ENCODE data around the gene TMEM74B.

Gene TMEM74B

DNA sequence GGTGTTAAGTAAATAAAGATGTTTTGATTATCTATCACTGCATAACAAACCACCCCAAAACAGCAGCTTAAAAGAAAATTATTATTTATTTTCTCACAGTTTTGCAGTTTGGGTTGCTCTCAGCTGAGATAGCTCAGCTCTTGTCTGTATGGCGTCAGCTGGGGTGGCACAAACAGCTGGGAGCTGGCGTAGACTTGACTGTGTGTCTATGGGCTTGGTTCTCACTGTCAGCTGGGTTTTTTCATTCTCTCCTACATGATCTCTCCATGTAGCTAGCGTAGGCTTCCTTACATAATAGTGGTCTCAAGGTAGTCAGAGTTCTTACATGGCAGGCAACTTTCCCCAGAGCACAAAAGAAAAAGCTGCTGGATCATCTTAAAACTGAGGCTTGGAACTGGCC is 6.5 kb upstream of the TMEM74B start:
- H3K4me3 ChIP-seq (ENCODE audit: low read length): no peak overlapping the region
- H3K9me3 ChIP-seq (ENCODE audit: control insufficient read depth, insufficient read depth, low read length): no peaks in the 10 kb centered on the region
- no peaks in the 10 kb centered on the region for H3K36me3 ChIP-seq (ENCODE audit: control insufficient read depth, insufficient read depth, low read length)
- peaks cover 4% of the 10 kb centered on the region for H3K4me1 ChIP-seq (ENCODE audit: control insufficient read depth, insufficient read depth, low read length)
- H3K27ac ChIP-seq (ENCODE audit: low read length): no peak overlapping the region
- WGBS (ENCODE audit: insufficient coverage, insufficient read length): no CpG with 5 or more reads among the region's 3 CpGs
- H3K27me3 ChIP-seq (ENCODE audit: control insufficient read depth, insufficient read depth, low read length): peaks cover 1% of the 10 kb centered on the region; the same call in 1 of the 2 replicates
- DNase-seq (ENCODE audit: low read depth, low spot score): no peak

DNA sequence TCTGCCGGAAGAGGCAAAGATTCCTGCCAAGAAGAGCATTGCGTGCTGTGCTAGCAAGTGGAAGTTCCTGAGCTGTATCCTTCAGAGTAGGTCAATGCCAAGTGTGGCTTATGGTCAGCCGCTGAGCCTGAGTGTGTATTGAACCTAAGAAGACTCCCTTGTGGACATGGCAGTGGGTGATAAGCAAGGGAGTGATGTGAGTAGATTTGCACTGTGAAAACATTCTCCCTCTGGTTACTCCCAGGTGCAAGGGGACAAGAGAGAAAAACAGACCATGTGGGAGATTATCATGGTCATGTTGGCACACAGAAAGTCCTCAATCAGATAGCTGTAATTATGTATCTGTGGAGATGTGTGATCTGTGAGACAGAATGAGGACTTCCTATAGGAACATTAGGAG is 6.1 kb upstream of the TMEM74B start:
- Histone ChIP-seq H3K36me3 (ENCODE audit: control insufficient read depth, insufficient read depth, low read length) (no peaks in the 10 kb centered on the region), H3K4me1 (ENCODE audit: control insufficient read depth, insufficient read depth, low read length) (peaks cover 5% of the 10 kb centered on the region), H3K27ac (ENCODE audit: low read length) (no peak overlapping the region), H3K4me3 (ENCODE audit: low read length) (no peak overlapping the region), H3K27me3 (ENCODE audit: control insufficient read depth, insufficient read depth, low read length) (peaks cover 1% of the 10 kb centered on the region; the same call in 1 of the 2 replicates), H3K9me3 (ENCODE audit: control insufficient read depth, insufficient read depth, low read length) (no peaks in the 10 kb centered on the region)
- no CpG with 5 or more reads among the region's 3 CpGs for WGBS (ENCODE audit: insufficient coverage, insufficient read length)
- DNase-seq (ENCODE audit: low read depth, low spot score): no peak

DNA sequence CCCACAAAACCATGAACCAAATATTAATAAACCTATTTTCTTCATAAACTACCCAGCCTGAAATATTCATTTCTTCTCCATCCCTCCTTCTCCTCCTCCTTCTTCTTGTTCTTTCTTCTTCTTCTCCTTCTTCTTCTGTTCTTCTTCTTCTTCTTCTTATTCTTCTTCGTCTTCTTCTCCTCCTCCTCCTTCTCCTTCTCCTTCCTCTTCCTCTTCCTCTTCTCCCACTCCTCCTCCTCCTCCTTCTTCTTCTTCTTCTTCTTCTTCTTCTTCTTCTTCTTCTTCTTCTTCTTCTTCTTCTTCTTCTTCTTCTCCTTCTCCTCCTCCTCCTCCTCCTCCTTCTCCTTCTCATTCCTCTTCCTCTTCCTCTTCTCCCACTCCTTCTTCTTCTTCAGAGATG is 5.0 kb upstream of the TMEM74B start:
- H3K4me1 ChIP-seq (ENCODE audit: control insufficient read depth, insufficient read depth, low read length): peaks cover 5% of the 10 kb centered on the region
- H3K36me3 ChIP-seq (ENCODE audit: control insufficient read depth, insufficient read depth, low read length): no peaks in the 10 kb centered on the region
- H3K9me3 ChIP-seq (ENCODE audit: control insufficient read depth, insufficient read depth, low read length): no peaks in the 10 kb centered on the region
- H3K4me3 ChIP-seq (ENCODE audit: low read length): no peak overlapping the region
- 100% methylated on average over 1 of the region's 1 CpG for WGBS (ENCODE audit: insufficient coverage, insufficient read length)
- no peak overlapping the region for H3K27ac ChIP-seq (ENCODE audit: low read length)
- no peak for DNase-seq (ENCODE audit: low read depth, low spot score)
- H3K27me3 ChIP-seq (ENCODE audit: control insufficient read depth, insufficient read depth, low read length): peaks cover 1% of the 10 kb centered on the region; the same call in 1 of the 2 replicates

DNA sequence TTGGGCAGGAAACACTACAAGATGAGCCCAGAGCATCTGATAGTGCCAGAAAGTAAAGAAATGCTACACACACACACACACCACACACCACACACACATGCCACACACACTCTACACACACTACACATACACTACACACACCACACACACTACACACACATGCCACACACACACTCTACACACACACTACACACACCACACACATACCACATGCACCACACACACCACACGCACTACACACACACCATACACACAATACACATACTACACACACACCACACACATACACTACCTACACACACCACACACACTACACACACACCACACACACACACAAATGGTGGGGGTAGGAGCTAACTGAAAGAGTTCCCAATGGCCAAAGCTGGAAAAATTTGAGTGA is 3.6 kb upstream of the TMEM74B start:
- H3K27me3 ChIP-seq (ENCODE audit: control insufficient read depth, insufficient read depth, low read length): peaks cover 13% of the 10 kb centered on the region
- no peak for DNase-seq (ENCODE audit: low read depth, low spot score)
- no peak overlapping the region for H3K27ac ChIP-seq (ENCODE audit: low read length)
- no peak overlapping the region for H3K4me3 ChIP-seq (ENCODE audit: low read length)
- peaks cover 5% of the 10 kb centered on the region for H3K4me1 ChIP-seq (ENCODE audit: control insufficient read depth, insufficient read depth, low read length)
- H3K36me3 ChIP-seq (ENCODE audit: control insufficient read depth, insufficient read depth, low read length): no peaks in the 10 kb centered on the region
- WGBS (ENCODE audit: insufficient coverage, insufficient read length): 100% methylated on average over 1 of the region's 1 CpG
- no peaks in the 10 kb centered on the region for H3K9me3 ChIP-seq (ENCODE audit: control insufficient read depth, insufficient read depth, low read length)

DNA sequence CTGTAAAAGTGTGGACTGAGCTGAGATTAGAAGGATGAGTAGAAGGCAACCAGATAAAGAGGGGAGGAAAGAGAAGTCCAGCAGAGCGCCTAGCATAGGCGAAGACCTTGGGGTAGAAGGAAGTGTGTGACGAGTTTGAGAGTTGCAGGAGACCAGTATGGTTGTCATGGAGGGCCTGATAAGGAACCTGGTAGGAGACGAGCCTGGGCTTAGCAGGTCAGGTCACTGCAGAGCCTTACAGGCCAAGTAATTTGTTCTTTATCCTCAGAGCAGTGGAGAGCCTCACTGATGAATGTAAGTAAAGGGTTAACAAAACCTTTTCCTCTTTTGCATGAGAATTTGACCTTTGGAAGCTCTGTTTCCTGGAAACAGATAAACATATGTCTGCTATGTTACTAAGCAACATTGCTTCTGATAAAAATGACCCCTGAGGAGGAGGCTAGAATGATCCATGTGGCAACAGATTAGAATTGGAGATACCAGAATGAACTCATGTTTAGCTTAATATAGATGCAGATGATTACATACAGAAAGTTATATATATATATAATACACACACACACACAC is 2.9 kb upstream of the TMEM74B start:
- Histone ChIP-seq H3K36me3 (ENCODE audit: control insufficient read depth, insufficient read depth, low read length) (no peaks in the 10 kb centered on the region), H3K9me3 (ENCODE audit: control insufficient read depth, insufficient read depth, low read length) (no peaks in the 10 kb centered on the region), H3K4me3 (ENCODE audit: low read length) (no peak overlapping the region), H3K27ac (ENCODE audit: low read length) (no peak overlapping the region), H3K4me1 (ENCODE audit: control insufficient read depth, insufficient read depth, low read length) (peaks cover 5% of the 10 kb centered on the region), H3K27me3 (ENCODE audit: control insufficient read depth, insufficient read depth, low read length) (peaks cover 13% of the 10 kb centered on the region)
- WGBS (ENCODE audit: insufficient coverage, insufficient read length): no CpG with 5 or more reads among the region's 4 CpGs
- no peak for DNase-seq (ENCODE audit: low read depth, low spot score)

DNA sequence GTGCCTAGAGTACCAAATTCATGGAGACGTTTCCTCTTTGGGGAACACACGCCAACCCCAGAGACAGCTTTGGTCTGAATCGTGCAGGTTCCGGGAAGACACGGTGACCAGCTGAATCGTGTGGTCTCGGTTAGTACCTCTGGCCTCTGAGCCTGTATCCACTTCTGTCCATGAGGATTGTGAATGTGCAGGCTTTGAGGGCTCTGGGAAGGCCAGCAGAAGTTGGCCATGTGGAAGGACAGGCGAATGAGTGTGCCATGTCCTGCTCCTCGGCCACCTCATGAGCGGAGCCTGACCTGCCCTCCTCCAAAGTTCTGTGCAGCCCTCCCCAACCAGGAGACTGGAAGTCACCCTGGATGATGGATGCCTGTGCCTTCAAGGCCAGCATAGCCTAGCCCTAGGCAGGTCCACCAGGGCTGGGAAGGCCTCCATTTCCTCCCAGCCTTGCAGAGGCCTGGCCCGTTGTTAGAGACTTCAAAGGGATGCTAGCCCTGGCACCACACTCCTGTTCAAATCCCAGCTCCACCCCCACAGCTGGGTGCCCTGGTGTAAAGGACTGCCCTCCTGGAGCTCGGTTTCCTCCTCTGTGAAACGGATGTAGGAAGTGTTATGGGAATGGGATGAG is 1.7 kb upstream of the TMEM74B start:
- Histone ChIP-seq H3K27ac (ENCODE audit: low read length) (no peak overlapping the region), H3K9me3 (ENCODE audit: control insufficient read depth, insufficient read depth, low read length) (no peaks in the 10 kb centered on the region), H3K36me3 (ENCODE audit: control insufficient read depth, insufficient read depth, low read length) (no peaks in the 10 kb centered on the region), H3K27me3 (ENCODE audit: control insufficient read depth, insufficient read depth, low read length) (peaks cover 13% of the 10 kb centered on the region), H3K4me3 (ENCODE audit: low read length) (no peak overlapping the region), H3K4me1 (ENCODE audit: control insufficient read depth, insufficient read depth, low read length) (peaks cover 5% of the 10 kb centered on the region)
- no peak for DNase-seq (ENCODE audit: low read depth, low spot score)
- WGBS (ENCODE audit: insufficient coverage, insufficient read length): no CpG with 5 or more reads among the region's 13 CpGs

DNA sequence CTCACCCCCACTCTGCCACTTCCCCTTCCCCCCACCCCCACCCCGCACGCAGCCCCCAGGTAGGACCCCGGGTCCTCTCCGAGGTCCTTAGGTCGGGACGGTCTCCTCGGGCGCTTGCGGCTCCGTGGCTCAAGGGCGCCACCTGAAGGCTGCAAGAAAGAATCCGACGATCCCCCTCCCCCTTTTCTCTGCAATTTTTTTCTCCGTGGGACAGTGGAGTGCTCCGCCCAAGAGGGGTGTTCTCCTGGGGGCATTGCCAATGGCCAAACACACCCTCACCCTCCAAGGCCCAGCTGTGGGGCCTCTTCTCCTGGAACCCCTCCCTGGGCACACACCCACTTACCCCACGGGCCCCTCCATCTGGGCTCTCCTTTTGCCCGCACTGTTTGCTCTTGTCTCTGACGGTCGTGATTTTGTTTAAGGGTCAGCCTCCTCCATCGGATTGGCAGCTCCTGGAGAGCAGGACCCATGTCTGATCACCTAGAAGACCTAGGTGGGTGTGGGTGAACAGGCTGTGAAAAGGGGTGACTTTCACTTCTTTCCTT is 1.1 kb upstream of the TMEM74B start:
- Histone ChIP-seq H3K27ac (ENCODE audit: low read length) (no peak overlapping the region), H3K9me3 (ENCODE audit: control insufficient read depth, insufficient read depth, low read length) (no peaks in the 10 kb centered on the region), H3K36me3 (ENCODE audit: control insufficient read depth, insufficient read depth, low read length) (no peaks in the 10 kb centered on the region), H3K4me1 (ENCODE audit: control insufficient read depth, insufficient read depth, low read length) (peaks cover 5% of the 10 kb centered on the region), H3K4me3 (ENCODE audit: low read length) (peak overlapping the region; percentile 65; the same call in 1 of the 2 replicates), H3K27me3 (ENCODE audit: control insufficient read depth, insufficient read depth, low read length) (peaks cover 13% of the 10 kb centered on the region)
- no CpG with 5 or more reads among the region's 20 CpGs for WGBS (ENCODE audit: insufficient coverage, insufficient read length)
- no peak for DNase-seq (ENCODE audit: low read depth, low spot score)

DNA sequence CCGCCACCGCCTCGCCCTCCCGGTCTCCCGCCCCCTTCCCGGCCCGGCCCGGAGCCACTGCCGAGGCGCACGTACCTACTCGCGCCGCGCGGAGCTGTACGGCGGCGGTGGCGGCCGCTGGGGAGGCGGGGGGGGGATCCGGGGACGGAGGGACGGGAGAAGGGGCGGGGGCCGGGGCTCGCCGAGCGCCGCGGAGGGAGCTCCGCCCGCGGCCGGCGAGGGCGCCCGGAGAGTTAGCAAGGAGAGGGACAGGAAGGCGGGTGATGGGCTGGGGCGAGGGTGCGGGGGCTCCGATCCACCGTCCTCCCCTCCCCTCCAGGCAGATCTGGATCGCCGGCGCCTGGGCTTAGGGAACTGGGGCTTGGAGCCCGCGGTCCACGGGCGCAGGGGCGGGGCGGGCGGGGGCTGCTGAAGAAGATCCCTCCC is 548 bp upstream of the TMEM74B start:
- no peak for DNase-seq (ENCODE audit: low read depth, low spot score)
- H3K27ac ChIP-seq (ENCODE audit: low read length): no peak overlapping the region
- H3K4me3 ChIP-seq (ENCODE audit: low read length): peak overlapping the region; percentile 65
- peaks cover 5% of the 10 kb centered on the region for H3K4me1 ChIP-seq (ENCODE audit: control insufficient read depth, insufficient read depth, low read length)
- WGBS (ENCODE audit: insufficient coverage, insufficient read length): no CpG with 5 or more reads among the region's 54 CpGs
- no peaks in the 10 kb centered on the region for H3K36me3 ChIP-seq (ENCODE audit: control insufficient read depth, insufficient read depth, low read length)
- no peaks in the 10 kb centered on the region for H3K9me3 ChIP-seq (ENCODE audit: control insufficient read depth, insufficient read depth, low read length)
- H3K27me3 ChIP-seq (ENCODE audit: control insufficient read depth, insufficient read depth, low read length): peaks cover 11% of the 10 kb centered on the region

DNA sequence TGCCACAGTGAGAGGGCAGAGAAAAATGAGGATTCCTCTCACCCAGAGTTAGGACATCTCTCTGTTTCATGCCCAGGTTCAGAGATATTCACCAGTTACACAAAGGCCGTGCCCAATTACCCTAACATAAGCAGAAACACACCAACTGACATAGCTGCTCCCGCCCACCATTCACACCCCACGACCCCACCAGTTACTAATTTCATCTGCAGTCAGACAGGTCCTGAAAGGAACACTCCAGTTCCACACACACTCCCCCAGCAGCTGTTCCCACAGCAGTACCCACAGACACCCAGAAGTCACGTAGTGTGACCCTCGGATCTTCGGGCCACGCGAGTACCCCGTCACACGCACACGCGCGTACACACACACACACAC is 532 bp downstream of the TMEM74B start:
- no peak for DNase-seq (ENCODE audit: low read depth, low spot score)
- no CpG with 5 or more reads among the region's 13 CpGs for WGBS (ENCODE audit: insufficient coverage, insufficient read length)
- peaks cover 11% of the 10 kb centered on the region for H3K27me3 ChIP-seq (ENCODE audit: control insufficient read depth, insufficient read depth, low read length)
- no peaks in the 10 kb centered on the region for H3K36me3 ChIP-seq (ENCODE audit: control insufficient read depth, insufficient read depth, low read length)
- no peaks in the 10 kb centered on the region for H3K9me3 ChIP-seq (ENCODE audit: control insufficient read depth, insufficient read depth, low read length)
- peaks cover 5% of the 10 kb centered on the region for H3K4me1 ChIP-seq (ENCODE audit: control insufficient read depth, insufficient read depth, low read length)
- no peak overlapping the region for H3K27ac ChIP-seq (ENCODE audit: low read length)
- peak overlapping the region; percentile 65; the same call in 1 of the 2 replicates for H3K4me3 ChIP-seq (ENCODE audit: low read length)

DNA sequence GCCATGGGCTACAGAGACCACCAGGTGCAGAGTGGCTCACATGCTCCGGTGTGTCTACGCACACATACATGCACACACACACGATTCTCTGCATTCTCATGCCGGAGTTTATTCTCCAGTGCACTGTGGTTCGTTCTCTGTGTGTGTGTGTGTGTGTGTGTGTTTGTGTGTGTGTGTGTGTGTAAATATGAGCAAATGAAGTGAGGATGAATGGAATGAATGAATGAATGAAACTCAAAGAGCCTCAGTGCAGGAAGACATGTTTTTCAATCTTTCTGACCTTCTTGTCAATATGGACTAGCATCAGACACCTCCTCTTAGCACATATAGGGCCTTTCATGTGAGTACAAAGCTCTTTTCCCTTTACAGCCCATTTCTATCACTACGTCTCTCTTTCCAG is 1.6 kb downstream of the TMEM74B start:
- Histone ChIP-seq H3K27ac (ENCODE audit: low read length) (no peak overlapping the region), H3K4me1 (ENCODE audit: control insufficient read depth, insufficient read depth, low read length) (peaks cover 5% of the 10 kb centered on the region), H3K4me3 (ENCODE audit: low read length) (no peak overlapping the region), H3K36me3 (ENCODE audit: control insufficient read depth, insufficient read depth, low read length) (no peaks in the 10 kb centered on the region), H3K27me3 (ENCODE audit: control insufficient read depth, insufficient read depth, low read length) (peaks cover 11% of the 10 kb centered on the region), H3K9me3 (ENCODE audit: control insufficient read depth, insufficient read depth, low read length) (no peaks in the 10 kb centered on the region)
- DNase-seq (ENCODE audit: low read depth, low spot score): no peak
- no CpG with 5 or more reads among the region's 6 CpGs for WGBS (ENCODE audit: insufficient coverage, insufficient read length)

DNA sequence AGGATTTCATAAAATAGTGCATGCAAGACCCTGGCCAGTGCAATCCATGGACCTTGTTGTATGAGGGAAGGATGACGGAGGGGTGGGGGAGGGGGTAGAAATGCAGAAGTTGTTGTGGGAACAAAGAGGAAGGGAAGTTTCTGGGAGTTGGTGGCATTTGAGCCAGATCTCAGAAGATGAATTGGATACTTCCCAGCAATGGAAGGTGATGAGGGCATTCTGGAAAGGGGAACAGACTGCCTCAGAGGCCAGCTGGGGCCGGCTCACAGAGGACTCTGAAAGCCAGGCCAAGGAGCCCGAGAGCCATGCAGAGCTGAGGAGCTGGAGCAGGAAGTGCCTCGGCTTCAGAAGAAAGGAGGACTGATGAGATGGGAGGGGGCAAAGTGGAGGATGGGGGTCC is 2.7 kb downstream of the TMEM74B start:
- no peak for DNase-seq (ENCODE audit: low read depth, low spot score)
- H3K4me1 ChIP-seq (ENCODE audit: control insufficient read depth, insufficient read depth, low read length): peaks cover 5% of the 10 kb centered on the region
- no CpG with 5 or more reads among the region's 4 CpGs for WGBS (ENCODE audit: insufficient coverage, insufficient read length)
- peaks cover 11% of the 10 kb centered on the region for H3K27me3 ChIP-seq (ENCODE audit: control insufficient read depth, insufficient read depth, low read length)
- H3K9me3 ChIP-seq (ENCODE audit: control insufficient read depth, insufficient read depth, low read length): no peaks in the 10 kb centered on the region
- no peak overlapping the region for H3K27ac ChIP-seq (ENCODE audit: low read length)
- H3K4me3 ChIP-seq (ENCODE audit: low read length): no peak overlapping the region
- no peaks in the 10 kb centered on the region for H3K36me3 ChIP-seq (ENCODE audit: control insufficient read depth, insufficient read depth, low read length)
